ENCODE measurements around the gene GNAQ. TPM values are rescaled to one million over a fixed set of nuclear protein-coding genes. Genes with fewer than 3 reads are reported as not detected.

The GNAQ gene
- total and polyA plus RNA-seq, 2 experiments from 2014 or later: 21.1 to 43.1 TPM

DNA sequence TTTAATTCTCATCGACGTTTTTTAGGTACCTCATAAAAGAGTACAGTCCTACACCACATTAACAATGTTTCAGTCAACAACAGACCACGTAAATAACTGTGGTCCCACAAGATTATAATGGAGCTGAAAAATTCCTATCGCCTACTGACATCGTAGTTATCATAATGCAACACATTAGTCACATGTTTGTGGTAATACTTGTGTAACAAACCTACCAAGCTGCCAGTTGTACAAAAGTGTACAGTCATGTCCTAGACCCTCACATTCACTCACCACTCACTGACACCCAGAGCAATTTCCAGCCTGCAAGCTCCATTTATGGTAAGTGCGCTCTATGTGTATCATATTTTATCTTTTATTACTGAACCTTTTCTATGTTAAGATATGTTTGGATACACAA is 16.8 kb downstream of the GNAQ start:
- no peak overlapping the region for H3K4me2 ChIP-seq
- no peak for ATAC-seq
- no peaks in the 10 kb centered on the region for H3K9me3 Mint-ChIP-seq

More for the DNA sequence above, 16.8 kb downstream of the GNAQ start:
- TF ChIP-seq ZNF331 (CRISPR knock-in tag; IDR thresholded peaks at IDR 0.05; ENCODE audit: low read depth) (no peak), POLR2AphosphoS5 (IDR thresholded peaks at IDR 0.05; ENCODE audit: low read depth) (no peak), STAT1 (IDR thresholded peaks at IDR 0.05; ENCODE audit: unreplicated experiment) (no peak), CREB1 (CRISPR knock-in tag; IDR thresholded peaks at IDR 0.05; ENCODE audit: low read depth) (no peak), EZH2 (IDR thresholded peaks at IDR 0.05; ENCODE audit: low read depth, unreplicated experiment) (no peak), JUNB (IDR thresholded peaks at IDR 0.05; ENCODE audit: unreplicated experiment) (no peak), ZNF114 (CRISPR knock-in tag; IDR thresholded peaks at IDR 0.05) (no peak)
- TF ChIP-seq, protein P1, sequence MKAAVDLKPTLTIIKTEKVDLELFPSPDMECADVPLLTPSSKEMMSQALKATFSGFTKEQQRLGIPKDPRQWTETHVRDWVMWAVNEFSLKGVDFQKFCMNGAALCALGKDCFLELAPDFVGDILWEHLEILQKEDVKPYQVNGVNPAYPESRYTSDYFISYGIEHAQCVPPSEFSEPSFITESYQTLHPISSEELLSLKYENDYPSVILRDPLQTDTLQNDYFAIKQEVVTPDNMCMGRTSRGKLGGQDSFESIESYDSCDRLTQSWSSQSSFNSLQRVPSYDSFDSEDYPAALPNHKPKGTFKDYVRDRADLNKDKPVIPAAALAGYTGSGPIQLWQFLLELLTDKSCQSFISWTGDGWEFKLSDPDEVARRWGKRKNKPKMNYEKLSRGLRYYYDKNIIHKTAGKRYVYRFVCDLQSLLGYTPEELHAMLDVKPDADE (IDR thresholded peaks at IDR 0.05): no peak
- TF ChIP-seq, protein P2, sequence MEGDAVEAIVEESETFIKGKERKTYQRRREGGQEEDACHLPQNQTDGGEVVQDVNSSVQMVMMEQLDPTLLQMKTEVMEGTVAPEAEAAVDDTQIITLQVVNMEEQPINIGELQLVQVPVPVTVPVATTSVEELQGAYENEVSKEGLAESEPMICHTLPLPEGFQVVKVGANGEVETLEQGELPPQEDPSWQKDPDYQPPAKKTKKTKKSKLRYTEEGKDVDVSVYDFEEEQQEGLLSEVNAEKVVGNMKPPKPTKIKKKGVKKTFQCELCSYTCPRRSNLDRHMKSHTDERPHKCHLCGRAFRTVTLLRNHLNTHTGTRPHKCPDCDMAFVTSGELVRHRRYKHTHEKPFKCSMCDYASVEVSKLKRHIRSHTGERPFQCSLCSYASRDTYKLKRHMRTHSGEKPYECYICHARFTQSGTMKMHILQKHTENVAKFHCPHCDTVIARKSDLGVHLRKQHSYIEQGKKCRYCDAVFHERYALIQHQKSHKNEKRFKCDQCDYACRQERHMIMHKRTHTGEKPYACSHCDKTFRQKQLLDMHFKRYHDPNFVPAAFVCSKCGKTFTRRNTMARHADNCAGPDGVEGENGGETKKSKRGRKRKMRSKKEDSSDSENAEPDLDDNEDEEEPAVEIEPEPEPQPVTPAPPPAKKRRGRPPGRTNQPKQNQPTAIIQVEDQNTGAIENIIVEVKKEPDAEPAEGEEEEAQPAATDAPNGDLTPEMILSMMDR (conservative IDR thresholded peaks at IDR 0.05; ENCODE audit: low read depth in 2 of 2): no peak
- TF ChIP-seq, protein P3, sequence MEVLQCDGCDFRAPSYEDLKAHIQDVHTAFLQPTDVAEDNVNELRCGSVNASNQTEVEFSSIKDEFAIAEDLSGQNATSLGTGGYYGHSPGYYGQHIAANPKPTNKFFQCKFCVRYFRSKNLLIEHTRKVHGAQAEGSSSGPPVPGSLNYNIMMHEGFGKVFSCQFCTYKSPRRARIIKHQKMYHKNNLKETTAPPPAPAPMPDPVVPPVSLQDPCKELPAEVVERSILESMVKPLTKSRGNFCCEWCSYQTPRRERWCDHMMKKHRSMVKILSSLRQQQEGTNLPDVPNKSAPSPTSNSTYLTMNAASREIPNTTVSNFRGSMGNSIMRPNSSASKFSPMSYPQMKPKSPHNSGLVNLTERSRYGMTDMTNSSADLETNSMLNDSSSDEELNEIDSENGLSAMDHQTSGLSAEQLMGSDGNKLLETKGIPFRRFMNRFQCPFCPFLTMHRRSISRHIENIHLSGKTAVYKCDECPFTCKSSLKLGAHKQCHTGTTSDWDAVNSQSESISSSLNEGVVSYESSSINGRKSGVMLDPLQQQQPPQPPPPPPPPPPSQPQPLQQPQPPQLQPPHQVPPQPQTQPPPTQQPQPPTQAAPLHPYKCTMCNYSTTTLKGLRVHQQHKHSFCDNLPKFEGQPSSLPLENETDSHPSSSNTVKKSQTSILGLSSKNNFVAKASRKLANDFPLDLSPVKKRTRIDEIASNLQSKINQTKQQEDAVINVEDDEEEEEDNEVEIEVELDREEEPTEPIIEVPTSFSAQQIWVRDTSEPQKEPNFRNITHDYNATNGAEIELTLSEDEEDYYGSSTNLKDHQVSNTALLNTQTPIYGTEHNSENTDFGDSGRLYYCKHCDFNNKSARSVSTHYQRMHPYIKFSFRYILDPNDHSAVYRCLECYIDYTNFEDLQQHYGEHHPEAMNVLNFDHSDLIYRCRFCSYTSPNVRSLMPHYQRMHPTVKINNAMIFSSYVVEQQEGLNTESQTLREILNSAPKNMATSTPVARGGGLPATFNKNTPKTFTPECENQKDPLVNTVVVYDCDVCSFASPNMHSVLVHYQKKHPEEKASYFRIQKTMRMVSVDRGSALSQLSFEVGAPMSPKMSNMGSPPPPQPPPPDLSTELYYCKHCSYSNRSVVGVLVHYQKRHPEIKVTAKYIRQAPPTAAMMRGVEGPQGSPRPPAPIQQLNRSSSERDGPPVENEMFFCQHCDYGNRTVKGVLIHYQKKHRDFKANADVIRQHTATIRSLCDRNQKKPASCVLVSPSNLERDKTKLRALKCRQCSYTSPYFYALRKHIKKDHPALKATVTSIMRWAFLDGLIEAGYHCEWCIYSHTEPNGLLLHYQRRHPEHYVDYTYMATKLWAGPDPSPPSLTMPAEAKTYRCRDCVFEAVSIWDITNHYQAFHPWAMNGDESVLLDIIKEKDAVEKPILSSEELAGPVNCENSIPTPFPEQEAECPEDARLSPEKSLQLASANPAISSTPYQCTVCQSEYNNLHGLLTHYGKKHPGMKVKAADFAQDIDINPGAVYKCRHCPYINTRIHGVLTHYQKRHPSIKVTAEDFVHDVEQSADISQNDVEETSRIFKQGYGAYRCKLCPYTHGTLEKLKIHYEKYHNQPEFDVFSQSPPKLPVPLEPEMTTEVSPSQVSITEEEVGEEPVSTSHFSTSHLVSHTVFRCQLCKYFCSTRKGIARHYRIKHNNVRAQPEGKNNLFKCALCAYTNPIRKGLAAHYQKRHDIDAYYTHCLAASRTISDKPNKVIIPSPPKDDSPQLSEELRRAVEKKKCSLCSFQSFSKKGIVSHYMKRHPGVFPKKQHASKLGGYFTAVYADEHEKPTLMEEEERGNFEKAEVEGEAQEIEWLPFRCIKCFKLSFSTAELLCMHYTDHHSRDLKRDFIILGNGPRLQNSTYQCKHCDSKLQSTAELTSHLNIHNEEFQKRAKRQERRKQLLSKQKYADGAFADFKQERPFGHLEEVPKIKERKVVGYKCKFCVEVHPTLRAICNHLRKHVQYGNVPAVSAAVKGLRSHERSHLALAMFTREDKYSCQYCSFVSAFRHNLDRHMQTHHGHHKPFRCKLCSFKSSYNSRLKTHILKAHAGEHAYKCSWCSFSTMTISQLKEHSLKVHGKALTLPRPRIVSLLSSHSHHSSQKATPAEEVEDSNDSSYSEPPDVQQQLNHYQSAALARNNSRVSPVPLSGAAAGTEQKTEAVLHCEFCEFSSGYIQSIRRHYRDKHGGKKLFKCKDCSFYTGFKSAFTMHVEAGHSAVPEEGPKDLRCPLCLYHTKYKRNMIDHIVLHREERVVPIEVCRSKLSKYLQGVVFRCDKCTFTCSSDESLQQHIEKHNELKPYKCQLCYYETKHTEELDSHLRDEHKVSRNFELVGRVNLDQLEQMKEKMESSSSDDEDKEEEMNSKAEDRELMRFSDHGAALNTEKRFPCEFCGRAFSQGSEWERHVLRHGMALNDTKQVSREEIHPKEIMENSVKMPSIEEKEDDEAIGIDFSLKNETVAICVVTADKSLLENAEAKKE (CRISPR knock-in tag; IDR thresholded peaks at IDR 0.05): no peak
- Histone ChIP-seq H3K36me3 (ENCODE audit: insufficient read depth) (no peaks in the 10 kb centered on the region), H4K20me1 (replicated peaks; ENCODE audit: insufficient read depth) (peaks cover 15% of the 10 kb centered on the region; the same call in 1 of the 2 replicates), H3K4me1 (ENCODE audit: insufficient read depth) (peaks cover 51% of the 10 kb centered on the region), H3K27me3 (ENCODE audit: insufficient read depth) (no peaks in the 10 kb centered on the region), H3K79me2 (replicated peaks; ENCODE audit: insufficient read depth) (peaks cover 100% of the 10 kb centered on the region), H3K9me2 (ENCODE audit: insufficient read depth) (no peaks in the 10 kb centered on the region), H3K27ac (ENCODE audit: low read depth) (no peak overlapping the region), H3F3A (replicated peaks; ENCODE audit: low read depth) (no peaks in the 10 kb centered on the region), H3K4me3 (no peak overlapping the region), H2AFZ (no peak overlapping the region)
- no peaks in the 10 kb centered on the region for H3K36me3 Mint-ChIP-seq (ENCODE audit: low read depth)
- no peaks in the 10 kb centered on the region for H3K27me3 Mint-ChIP-seq (ENCODE audit: insufficient read depth, low read depth, poor library complexity)
- H3K4me1 Mint-ChIP-seq: peaks cover 50% of the 10 kb centered on the region
- DNase-seq (ENCODE audit: low spot score): no peak
- H3K4me3 Mint-ChIP-seq: no peak overlapping the region
- H3K27ac Mint-ChIP-seq: no peak overlapping the region
